GM21576 (cell line): Measurements from ENCODE around the gene LRP1B.
"Not testable (repeated sequence)": the region's sequence is repeated elsewhere in the genome, so short reads cannot be mapped to it uniquely, and the experiment has no call there.

Experiments used
- ATAC-seq: cut with Tn5 transposase; IDR thresholded peaks from one replicate; pipeline ENCODE4 v1.9.1; 2021; ENCODE audit warnings: mild to moderate bottlenecking, moderate library complexity; ENCODE audit not compliant: unreplicated experiment

The LRP1B gene

DNA sequence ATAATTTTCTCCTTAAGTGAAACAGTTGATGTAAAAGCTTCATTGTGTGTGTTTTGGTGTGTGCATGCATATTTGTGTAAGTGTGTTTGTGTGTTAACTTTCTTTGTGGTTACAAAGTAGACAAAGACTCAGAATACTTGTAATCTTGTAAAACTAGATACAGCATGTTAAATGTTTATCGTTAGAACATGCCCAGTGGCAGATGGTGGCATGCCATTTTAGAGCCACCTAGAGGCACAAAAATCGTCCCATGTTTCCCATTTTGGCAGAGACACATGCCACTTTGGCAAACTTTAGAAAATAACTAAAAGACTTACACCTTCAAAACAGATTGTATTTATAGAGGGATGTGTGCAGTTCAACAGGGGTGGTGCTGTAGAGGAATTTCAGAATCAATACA lies 224.1 kb downstream of the LRP1B start:
- ATAC-seq: no peak

DNA sequence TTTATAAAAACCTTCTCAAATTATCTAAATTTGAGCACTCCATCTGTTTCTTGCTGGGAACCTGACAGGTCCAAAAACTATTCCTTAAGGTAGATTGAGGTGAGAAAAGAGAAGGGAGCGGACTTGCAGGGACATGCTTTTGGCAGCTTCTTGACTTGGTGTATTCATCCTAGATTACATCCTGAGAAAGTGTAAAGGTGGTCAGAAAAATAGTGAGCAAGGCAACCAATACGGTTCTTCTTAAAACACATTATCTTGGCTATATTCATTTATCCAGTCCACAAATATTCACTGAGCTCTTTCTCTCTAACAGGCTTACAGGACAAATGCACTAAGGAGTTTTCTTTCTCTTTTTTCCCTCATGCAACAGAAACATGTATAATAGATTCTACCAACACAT lies 230.0 kb downstream of the LRP1B start:
- ATAC-seq: no peak

DNA sequence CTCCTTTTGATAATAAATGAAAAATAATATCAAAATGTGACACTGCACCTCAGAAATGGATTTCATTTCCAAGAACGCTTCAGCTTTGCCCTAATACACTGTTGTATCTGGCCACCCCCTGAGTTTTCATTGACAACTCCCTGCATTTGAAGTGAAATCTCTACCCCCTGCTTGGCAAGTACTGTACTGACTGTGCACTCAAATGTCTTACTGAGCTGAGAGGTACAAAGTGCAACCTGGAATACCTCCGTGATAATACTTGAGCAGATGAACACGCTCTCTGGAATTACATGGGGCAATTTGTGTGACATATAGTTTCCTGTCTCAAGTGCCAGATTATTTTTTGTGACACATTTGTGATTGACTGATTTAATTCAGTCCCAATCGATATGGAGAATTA lies 231.1 kb downstream of the LRP1B start:
- ATAC-seq: no peak

DNA sequence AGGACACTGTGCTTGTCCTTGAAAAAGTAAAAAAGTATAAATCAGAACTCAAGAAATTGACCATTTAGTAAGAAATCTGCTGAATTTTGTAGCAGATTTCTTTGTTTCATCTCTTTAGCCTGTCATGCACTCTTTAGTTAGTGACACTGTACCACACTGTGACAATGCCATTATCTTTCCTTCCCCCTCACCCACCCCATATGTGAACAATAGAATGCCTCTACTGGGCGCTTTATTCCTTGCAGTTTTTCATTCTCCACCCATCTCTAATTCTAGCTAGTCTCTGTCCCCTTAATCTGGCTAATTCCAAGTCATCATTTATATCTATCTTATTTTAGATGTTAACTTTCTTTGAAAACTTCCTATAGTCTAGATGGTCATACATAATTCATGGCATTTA lies 241.0 kb downstream of the LRP1B start:
- ATAC-seq: no peak

DNA sequence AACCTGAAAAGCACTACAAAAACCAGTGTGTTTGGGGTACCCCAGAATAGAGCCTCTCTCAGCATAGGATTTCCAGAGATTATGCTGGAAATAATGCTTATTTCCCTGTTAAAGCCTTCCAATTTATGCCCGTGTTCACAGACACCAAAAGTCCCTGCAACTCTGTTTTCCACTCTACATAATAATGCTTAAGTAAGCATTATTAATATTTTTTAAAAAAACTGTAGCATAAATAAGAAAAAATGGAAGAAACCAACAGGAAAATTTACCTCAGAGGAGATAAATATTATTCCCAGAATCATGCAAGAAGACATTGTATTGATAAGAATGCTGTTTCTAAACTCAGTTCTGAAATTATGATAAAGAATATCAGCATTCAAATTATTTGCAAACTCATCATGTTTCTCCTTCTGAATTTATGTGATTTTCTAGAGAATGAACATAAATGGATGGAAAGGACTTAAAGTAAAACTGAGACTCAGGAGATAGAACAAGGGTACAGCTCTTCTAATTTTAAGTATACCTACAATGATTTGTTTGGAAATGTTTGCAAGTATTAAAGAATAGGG lies 241.7 kb downstream of the LRP1B start:
- ATAC-seq: no peak

DNA sequence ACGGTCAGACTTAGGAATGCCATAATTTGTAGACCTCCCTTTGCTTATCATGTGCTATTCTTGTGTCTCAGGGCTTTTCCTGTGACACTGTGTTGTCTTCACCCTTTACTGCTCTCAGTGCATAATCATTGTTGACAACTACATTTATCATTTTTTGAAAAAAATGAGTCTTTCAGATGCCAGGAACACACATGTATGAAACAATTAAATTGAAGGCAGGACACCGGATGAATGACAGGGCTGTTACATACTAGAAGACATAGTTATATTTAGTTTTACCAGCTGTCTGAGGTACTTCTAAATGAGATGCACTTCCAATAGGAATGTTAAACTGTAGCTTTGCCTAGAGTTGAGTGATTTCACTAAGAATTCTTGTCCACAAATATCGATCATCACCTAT lies 243.5 kb downstream of the LRP1B start:
- ATAC-seq: no peak

DNA sequence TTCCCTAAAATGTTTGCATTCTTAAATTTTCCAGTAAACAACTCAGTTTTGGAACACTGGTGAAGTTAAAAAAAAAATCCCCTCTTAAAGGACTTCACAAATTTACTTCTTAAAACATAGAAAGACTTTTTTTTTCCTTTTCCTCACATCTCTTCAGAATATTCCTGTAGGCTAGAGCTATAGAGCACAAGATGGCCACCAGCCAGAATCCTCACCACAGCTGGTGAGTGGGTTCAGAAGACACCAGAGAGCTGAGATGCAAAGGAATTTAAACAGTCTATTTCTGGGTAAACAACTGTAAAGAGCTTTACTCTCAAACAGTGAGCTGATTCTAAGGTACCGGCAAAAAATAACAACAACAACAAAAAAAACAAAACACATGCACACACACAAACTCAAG lies 252.8 kb downstream of the LRP1B start:
- no peak for ATAC-seq

DNA sequence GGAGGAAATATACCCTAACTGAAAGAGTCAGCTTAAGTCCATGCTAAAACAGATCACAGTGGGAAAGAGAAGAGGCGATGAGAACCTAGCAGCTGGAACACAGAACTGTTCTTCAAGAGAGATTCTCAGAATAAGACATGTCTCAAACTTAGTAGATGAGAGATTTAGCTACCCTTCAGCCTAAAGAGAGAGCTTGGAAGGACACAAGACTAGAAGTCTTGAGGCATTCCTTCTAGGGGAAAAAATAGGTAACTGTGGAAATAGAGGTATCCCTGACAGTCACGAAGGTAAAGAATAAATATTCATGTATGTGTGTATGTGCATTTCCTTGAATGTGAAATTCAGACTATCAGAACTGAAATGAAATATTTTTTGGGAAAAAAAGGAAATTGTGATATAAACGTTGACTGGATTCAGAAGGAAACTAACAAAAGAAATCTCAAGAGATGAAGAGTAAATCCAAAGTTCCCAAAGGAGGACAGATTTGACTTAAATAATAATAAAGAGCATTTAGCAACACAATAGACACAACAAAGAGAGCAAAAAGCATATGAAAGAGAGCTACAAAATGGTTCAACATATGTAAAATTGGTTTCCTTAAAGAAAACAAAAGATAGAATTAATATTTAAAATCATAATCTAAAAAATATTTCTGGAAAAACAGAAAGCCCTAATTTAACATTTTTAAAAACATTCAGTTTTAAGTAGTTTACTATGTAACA lies 258.7 kb downstream of the LRP1B start:
- ATAC-seq: no peak

DNA sequence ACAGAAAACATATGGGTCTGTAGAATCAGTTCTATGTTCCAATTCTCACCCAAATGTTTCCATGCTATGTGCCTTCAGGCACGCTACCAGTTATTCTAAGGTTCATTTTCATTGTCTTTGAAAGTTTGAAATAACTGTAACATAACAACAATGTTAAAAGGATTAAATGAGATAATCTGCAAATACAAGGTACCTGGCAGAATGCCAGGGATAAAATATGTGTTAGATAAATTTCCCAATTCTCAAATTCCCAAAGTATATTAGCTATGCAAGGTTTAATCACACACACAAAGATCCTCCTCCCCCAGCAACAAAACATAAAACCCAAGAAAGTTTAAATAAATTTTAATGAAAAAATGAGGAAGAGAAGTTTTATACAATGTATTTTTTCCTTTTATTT lies 261.2 kb downstream of the LRP1B start:
- ATAC-seq: no peak

DNA sequence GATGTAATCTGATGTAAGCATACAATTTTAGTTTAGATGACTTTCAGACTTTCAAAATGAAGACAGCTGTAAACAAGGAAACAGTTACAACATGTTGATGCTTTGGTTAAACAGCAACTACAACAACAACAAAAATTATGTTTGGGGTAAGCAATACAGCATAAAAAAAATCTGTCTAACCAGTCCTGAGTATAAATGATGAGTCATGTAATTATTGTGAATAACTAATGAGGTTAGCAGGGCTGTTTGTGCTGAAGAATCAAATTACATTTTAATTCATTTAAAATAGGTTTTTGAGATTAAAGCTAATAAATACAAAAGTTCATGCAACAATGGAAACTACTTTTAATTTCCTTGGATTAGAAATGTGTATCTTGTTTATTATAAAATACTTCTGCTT lies 266.9 kb downstream of the LRP1B start:
- no peak for ATAC-seq

DNA sequence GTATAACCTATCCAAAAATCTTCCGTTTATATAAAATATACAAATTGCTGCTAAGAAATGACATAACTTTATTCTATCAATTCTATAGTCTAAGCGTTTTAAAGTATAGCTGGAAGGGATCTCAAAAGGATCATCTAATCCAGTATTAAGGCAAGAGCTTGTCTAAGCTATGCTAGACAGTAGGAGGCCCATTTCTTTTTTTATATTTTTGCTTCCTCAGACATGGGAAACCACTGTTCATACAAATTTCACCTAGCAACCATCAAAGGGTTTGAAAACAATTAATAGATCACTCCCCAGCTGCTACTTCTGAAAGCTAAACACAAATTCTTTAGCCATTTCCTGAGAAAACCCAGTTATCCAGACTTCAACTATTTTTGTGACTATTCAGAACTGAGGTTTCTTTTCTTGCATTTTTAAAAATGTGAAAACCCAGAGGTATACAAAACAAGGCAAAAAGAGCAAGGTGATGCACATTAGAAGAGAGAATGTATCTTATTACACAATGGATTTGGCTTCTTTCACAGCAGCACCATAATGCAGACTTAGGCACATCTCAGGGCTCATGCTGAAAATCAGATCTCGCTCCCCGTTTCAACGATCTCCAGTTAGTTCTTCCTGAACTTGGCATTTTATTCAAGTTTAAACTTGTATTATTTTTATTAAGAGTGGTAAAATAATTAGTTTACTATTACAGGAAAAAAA lies 274.4 kb downstream of the LRP1B start:
- ATAC-seq: no peak

DNA sequence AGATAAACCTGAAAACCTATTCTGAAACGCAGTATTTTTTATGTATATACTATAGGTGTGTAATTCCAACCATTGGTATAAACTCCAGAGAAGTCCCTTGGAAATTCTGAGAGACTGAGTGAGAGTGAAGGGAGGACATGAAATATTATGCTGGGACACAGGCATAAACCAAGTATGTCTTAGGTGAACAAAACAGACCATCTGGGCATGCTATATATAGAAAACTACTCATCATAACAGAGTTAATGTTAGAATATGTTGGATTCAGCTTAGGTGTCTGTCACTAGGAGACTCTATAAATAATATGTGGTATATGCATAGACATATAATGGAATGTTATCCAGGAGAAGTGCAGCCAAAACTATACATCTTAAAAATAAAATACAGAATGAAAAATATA lies 282.6 kb downstream of the LRP1B start:
- no peak for ATAC-seq

DNA sequence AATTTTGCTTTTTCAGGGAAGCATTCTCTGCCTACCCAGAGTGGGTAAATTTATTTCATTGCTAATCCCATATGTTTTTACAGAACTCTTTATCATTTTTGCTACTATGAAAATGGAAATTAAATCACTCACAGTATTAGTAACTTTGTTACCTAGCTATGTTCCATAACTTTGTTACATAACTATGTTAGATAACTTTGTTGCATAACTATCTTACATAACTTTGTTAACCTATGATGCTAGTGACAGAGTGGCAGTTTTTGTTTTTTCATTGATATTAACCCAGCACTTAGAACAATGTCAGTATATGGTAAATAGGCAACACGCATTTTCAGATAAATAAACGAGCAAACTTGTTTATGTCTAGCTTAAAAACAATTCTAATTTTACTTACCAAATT lies 286.6 kb downstream of the LRP1B start:
- ATAC-seq: no peak

DNA sequence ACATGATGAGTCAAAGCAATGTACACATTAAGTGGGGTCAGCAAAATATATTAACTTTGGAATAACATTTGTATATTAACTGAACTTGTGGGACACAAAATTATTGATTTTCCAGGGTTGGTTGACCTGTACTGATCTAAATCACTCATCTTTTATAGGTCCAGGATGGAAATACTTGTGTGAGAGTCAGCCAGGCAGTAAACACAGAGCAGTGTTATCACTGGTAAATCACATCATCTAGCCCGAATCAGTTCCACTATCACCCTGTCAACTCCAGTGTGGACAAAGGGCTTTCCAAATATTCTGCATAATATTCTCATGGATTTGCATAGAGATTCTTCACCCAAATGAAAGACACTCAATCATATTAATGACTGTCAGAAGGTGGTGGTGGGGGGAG lies 295.7 kb downstream of the LRP1B start:
- no peak for ATAC-seq

DNA sequence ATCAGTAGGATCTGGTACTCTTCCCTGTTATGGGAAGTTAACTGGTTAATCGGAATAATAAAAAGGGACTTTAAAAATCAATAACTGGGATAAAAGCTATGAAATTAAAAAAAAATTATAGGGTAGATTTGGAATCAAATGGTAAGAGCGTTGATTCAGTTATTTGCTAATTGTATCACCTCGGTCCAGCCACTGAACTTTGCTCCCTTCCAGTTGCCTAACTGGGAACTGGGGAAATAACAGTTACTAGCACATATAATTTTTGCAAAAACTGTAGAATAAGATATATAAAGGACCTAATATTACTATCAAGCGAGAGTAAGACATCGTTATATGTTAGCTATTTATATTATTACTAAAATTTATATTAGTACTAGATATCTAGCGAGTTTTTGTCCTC lies 302.1 kb downstream of the LRP1B start:
- no peak for ATAC-seq

DNA sequence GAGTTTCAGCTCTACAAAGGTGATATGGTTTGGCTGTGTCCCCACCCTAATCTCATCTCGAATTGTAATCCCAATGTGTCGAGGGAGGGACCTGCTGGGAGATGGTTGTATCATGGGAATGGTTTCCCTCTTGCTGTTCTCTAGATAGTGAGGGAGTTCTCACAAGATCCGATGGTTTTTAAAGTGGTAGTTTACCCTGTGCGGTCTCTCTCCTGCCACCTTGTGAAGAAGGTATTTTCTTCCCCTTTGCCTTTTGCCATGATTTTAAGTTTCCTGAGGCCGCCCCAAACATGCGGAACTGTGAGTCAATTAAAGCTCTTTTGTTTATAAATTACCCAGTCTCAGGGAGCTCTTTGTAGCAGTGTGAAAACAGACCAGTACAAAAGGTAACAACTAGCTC lies 306.0 kb downstream of the LRP1B start:
- no peak for ATAC-seq

DNA sequence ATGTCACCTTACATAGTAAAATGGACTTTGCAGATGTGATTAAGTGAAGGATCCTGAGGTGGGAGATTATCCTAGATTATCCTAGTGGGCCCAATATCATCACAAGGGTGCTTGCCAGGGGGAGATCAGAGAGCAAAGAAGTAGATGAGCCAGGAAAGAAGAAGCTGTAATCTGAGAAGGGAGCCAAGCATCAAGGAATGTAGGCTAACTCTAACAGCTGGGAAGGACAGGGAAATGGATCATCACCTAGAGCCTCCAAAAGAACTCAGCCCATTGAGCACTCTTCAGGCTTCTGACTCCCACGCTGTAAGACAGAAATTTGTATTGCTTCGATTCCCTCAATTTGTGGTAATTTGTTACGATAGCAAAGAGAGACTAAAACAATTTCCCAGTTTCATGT lies 309.9 kb downstream of the LRP1B start:
- ATAC-seq: no peak

DNA sequence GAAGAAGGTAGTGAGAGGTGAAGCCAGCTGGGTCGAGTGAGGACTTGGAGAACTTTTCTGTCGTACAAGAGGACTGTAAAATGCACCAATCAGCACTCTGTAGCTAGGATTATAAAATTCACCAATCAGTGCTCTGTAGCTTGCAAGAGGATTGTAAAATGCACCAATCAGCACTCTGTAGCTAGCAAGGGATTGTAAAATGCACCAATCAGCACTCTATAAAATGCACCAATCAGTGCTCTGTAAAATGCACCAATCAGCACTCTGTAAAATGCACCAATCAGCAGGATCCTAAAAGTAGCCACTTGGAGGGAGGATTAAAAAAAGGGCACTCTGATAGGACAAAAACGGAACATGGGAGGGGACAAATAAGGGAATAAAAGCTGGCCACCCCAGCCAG lies 315.5 kb downstream of the LRP1B start:
- ATAC-seq: not testable (repeated sequence)

DNA sequence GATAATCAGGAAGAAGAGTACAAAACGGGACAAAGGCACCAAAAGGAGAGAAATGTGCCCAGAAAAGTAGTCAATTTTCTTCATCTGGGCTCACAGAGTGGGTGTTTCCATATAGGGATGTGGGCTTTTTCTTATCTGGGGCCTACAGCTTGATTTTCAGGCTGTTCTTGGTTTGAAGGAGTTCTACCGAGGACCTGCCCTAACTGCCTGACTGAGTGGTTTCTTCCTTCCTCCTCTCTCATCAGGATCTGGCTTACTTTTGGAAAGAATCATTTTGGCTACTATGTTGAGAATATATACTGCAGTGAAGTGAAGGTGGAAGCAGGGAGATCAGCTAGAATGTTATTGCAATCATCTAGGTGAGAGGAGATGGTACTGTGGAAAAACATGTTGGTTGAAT lies 316.7 kb downstream of the LRP1B start:
- no peak for ATAC-seq

DNA sequence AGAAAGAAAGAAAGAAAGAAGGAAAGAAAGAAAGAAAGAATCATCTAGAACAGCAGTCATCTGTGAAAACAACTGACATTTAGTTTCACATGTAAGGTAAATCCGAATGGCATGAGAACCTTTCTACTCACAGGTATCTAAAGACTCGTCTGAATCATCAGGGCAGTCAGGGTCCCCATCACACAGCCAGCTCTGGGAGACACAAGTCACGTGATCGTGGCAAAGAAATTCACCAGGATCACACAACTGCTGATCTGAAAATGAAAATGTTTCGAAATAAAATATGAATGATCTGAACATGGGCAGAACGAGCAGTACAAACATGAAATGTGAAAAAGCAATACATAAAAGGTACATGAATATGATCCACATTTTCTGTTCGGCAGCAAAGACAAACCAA lies 320.7 kb downstream of the LRP1B start:
- no peak for ATAC-seq

DNA sequence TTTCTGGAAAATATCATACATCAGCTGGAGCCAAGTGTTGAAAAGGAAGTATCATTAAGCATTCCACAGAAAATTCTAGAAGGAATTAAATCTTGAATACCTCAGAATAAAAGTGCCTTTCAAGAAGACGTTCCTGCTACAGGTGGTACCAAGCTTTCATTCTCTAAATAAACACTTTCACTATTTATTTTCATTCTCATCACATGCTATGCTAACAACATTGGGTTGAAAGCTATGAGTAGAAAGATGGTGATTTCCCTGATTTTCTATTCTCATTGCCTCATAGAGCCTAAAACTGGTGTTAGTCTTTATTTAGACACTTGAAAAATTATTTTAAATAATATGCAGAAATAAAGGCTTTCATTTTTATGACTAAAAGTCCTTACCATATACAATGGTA lies 324.7 kb downstream of the LRP1B start:
- peak; percentile 64 for ATAC-seq

DNA sequence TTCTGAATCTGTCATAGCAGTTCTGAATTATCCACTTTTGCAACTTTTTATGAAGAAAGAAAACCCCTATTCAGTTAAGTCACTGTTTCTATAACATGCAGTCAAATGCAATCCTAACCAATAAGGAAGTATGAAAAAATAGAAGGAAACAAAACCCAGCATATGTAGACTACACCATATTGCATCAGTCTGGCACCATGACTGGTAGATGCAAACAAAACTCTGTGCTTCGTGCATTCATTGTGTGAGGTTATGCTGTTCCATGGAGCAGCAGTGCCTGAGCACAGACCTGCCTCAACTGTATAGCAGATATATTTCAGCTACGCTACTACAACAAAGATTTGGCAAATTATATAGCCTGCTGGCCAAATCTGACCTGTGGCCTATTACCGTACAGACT lies 325.5 kb downstream of the LRP1B start:
- no peak for ATAC-seq

DNA sequence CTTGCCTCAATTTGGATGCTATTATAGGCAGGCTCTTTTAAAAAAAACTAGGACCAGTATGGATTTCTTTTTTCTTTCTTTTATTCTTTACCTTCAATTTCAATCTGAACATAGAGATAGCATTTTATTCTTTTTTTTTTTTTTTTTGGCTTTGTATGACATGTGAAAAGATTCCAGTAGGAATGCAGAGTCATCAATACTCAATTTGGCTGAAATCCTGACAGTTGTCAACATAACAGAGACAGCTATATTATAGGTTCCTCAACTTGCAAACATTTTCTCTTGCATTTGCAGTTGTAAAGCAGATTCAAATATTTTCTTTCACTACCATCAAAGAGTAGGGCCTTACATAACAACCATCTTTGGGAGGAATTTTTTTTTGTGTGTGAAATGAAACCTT lies 334.4 kb downstream of the LRP1B start:
- ATAC-seq: no peak
